ENCODE data around the gene IGF1R. TPM values are rescaled to one million over a fixed set of nuclear protein-coding genes. Genes with fewer than 3 reads are reported as not detected.

IGF1R gene
- total RNA-seq, 1 experiment from 2014 or later: 16.3 TPM

DNA sequence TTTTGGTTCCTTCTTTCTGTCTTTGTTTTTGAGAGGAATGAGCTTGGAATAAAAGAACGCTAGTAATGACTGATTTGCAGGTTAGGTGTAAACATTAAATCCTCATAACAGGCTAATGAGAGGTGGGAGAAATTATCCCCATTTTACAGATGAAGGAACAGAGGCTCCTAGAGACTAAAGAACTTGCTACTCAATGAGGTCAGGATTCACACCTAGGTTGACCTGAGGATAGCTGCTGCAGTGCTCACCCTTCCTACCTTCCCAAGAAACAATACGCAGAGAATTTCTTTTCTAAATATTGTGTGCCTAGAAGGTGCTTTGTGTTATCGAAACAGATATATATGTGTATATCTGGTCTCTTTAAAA is 106.3 kb downstream of the IGF1R start:
- CTCF ChIA-PET: no interaction called here
- Histone ChIP-seq H3K9ac (ENCODE audit: low read length) (no peak overlapping the region), H3K9me2 (ENCODE audit: insufficient read depth) (no peaks in the 10 kb centered on the region), H3K27me3 (ENCODE audit: insufficient read depth, low read length) (no peaks in the 10 kb centered on the region), H3K27ac (ENCODE audit: low read depth, low read length) (no peak overlapping the region), H3K36me3 (ENCODE audit: control insufficient read depth in 1 of 2, insufficient read depth in 2 of 2, low read length in 2 of 2) (no peaks in the 10 kb centered on the region), H3K79me2 (ENCODE audit: insufficient read depth, low read length) (no peaks in the 10 kb centered on the region), H3K9me3 (ENCODE audit: control insufficient read depth in 1 of 2, insufficient read depth in 1 of 2, low read depth in 1 of 2, low read length in 2 of 2) (no peaks in the 10 kb centered on the region), H3K4me3 (replicated peaks in 1 of 2; ENCODE audit: low read depth in 1 of 2, low read length in 2 of 2) (no peak overlapping the region), H2AFZ (ENCODE audit: low read depth, low read length, poor library complexity, severe bottlenecking) (no peak overlapping the region), H3K4me1 (ENCODE audit: control insufficient read depth in 1 of 2, insufficient read depth in 2 of 2, low read length in 2 of 2) (peaks cover 0 to 4% of the 10 kb centered on the region in 2 experiments; a peak in 1 of 4 replicates), H4K20me1 (ENCODE audit: insufficient read depth) (no peaks in the 10 kb centered on the region), H3K4me2 (ENCODE audit: low read length) (no peak overlapping the region)
- intact Hi-C loops (cut with micrococcal nuclease): no loop called here
- ATAC-seq (no peak), DNase-seq (ENCODE audit: low read depth, low spot score) (no peak)
- no TSS peak for BruUV-seq (replicated peaks)
- POLR2A ChIA-PET: no interaction called here
- RAD21 ChIA-PET (ENCODE audit: low non-redundant PET in 1 of 2, low total read pairs in 2 of 2, uncharacterized antibody in 2 of 2, unreplicated experiment in 2 of 2): no interaction called here
- no peak for TF ChIP-seq TCF7L2 (IDR thresholded peaks at IDR 0.05; ENCODE audit: borderline replicate concordance, extremely low read depth, insufficient read depth, insufficient read length)
- no peak for TF ChIP-seq RAD21 (IDR thresholded peaks at IDR 0.05; ENCODE audit: low read depth)
- no peak for TF ChIP-seq SRF (IDR thresholded peaks at IDR 0.05; ENCODE audit: low read depth)
- TF ChIP-seq POLR2AphosphoS5 (IDR thresholded peaks at IDR 0.05; ENCODE audit: low read depth, low read length): no peak
- TF ChIP-seq POLR2A (IDR thresholded peaks at IDR 0.05; ENCODE audit: borderline replicate concordance, extremely low read depth, insufficient read depth, insufficient read length): no peak
- TF ChIP-seq, protein P1, sequence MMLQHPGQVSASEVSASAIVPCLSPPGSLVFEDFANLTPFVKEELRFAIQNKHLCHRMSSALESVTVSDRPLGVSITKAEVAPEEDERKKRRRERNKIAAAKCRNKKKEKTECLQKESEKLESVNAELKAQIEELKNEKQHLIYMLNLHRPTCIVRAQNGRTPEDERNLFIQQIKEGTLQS (IDR thresholded peaks at IDR 0.05): no peak
- TF ChIP-seq, protein P2, sequence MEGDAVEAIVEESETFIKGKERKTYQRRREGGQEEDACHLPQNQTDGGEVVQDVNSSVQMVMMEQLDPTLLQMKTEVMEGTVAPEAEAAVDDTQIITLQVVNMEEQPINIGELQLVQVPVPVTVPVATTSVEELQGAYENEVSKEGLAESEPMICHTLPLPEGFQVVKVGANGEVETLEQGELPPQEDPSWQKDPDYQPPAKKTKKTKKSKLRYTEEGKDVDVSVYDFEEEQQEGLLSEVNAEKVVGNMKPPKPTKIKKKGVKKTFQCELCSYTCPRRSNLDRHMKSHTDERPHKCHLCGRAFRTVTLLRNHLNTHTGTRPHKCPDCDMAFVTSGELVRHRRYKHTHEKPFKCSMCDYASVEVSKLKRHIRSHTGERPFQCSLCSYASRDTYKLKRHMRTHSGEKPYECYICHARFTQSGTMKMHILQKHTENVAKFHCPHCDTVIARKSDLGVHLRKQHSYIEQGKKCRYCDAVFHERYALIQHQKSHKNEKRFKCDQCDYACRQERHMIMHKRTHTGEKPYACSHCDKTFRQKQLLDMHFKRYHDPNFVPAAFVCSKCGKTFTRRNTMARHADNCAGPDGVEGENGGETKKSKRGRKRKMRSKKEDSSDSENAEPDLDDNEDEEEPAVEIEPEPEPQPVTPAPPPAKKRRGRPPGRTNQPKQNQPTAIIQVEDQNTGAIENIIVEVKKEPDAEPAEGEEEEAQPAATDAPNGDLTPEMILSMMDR (IDR thresholded peaks at IDR 0.05 in 2 of 3, conservative IDR thresholded peaks at IDR 0.05 in 1 of 3; ENCODE audit: borderline replicate concordance in 1 of 3, insufficient read depth in 1 of 3, low read depth in 2 of 3, low read length in 2 of 3): no peak
- TF ChIP-seq SP1 (IDR thresholded peaks at IDR 0.05; ENCODE audit: low read depth): no peak
- TF ChIP-seq EZH2 (IDR thresholded peaks at IDR 0.05): no peak
- TF ChIP-seq, protein P3, sequence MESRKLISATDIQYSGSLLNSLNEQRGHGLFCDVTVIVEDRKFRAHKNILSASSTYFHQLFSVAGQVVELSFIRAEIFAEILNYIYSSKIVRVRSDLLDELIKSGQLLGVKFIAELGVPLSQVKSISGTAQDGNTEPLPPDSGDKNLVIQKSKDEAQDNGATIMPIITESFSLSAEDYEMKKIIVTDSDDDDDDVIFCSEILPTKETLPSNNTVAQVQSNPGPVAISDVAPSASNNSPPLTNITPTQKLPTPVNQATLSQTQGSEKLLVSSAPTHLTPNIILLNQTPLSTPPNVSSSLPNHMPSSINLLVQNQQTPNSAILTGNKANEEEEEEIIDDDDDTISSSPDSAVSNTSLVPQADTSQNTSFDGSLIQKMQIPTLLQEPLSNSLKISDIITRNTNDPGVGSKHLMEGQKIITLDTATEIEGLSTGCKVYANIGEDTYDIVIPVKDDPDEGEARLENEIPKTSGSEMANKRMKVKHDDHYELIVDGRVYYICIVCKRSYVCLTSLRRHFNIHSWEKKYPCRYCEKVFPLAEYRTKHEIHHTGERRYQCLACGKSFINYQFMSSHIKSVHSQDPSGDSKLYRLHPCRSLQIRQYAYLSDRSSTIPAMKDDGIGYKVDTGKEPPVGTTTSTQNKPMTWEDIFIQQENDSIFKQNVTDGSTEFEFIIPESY (IDR thresholded peaks at IDR 0.05; ENCODE audit: extremely low read depth, insufficient replicate concordance, low read length): no peak
- TF ChIP-seq EZH2phosphoT487 (IDR thresholded peaks at IDR 0.05; ENCODE audit: borderline replicate concordance): no peak
- TF ChIP-seq MAX (IDR thresholded peaks at IDR 0.05): no peak
